Breast epithelium (tissue), 4 donors: ENCODE results near the gene GRIA4. TPM values are rescaled to one million over a fixed set of nuclear protein-coding genes. Genes with fewer than 3 reads are reported as not detected.

Experiments used
- DNase-seq, 2 donors: peaks; one replicate each; pipeline ENCODE4 v3.0.0-alpha.2; 2019; ENCODE audit warnings: low spot score in 2 of 2
- H3K27ac ChIP-seq, 2 donors: fragments of 200-600 bp; sonication (generic) in 1 of 2; one replicate each; pipeline ENCODE4 v1.5.1; 2016 to 2019; ENCODE audit warnings: mild to moderate bottlenecking in 1 of 2
- H3K27me3 ChIP-seq, 2 donors: fragments of 200-600 bp; sonication (generic) in 1 of 2; one replicate each; pipeline versions ENCODE4 v1.5.1 to v1.6.0; 2017 to 2019; ENCODE audit warnings: control low read depth in 1 of 2, mild to moderate bottlenecking in 1 of 2
- H3K36me3 ChIP-seq: fragments of 200-600 bp; one replicate; pipeline ENCODE4 v1.5.1; 2019
- H3K4me1 ChIP-seq, 2 donors: fragments of 200-600 bp; sonication (generic); one replicate each; pipeline ENCODE4 v1.5.1; 2016 to 2019; ENCODE audit warnings: control low read depth in 1 of 2
- H3K4me3 ChIP-seq, 3 donors: fragments of 200-600 bp; sonication (generic); 1 replicate in 2 of 3; 2 replicates in 1 of 3; pipeline ENCODE4 v1.5.1; 2016 to 2019; ENCODE audit warnings: mild to moderate bottlenecking in 3 of 3, moderate library complexity in 2 of 3
- H3K9me3 ChIP-seq, 2 donors: fragments of 200-600 bp; sonication (generic) in 1 of 2; one replicate each; pipeline ENCODE4 v1.5.1; 2016 to 2019; ENCODE audit warnings: control low read depth in 1 of 2
- POLR2A ChIP-seq: fragments of 450-650 bp; IDR thresholded peaks from one replicate; pipeline ENCODE4 v1.6.1; 2016; ENCODE audit warnings: antibody characterized with exemption, mild to moderate bottlenecking, moderate library complexity
- POLR2AphosphoS5 ChIP-seq, 3 donors: sonication (generic); formaldehyde crosslinking; IDR thresholded peaks; one replicate each; pipeline ENCODE4 v1.6.1; 2017; ENCODE audit warnings: antibody characterized with exemption in 3 of 3
- intact Hi-C: fragments of 100-400 bp; cut with DNase I; formaldehyde crosslinking; loops from one replicate; pipeline ENCODE4 v1.15.1; 2023; ENCODE audit warnings: low total_unique reads
- total RNA-seq, 3 donors: library from RNA; depleted of rRNA; stranded (reverse); fragments of >200 nt; gene quantifications; one replicate each; pipeline ENCODE4 v1.1.0, GENCODE V29; 2016
- TF ChIP-seq, protein P1 (sequence below), 3 donors: fragments of 450-650 bp; IDR thresholded peaks; one replicate each; pipeline ENCODE4 v1.5.1; 2016 to 2017; ENCODE audit warnings: antibody characterized with exemption in 3 of 3, mild to moderate bottlenecking in 3 of 3, moderate library complexity in 3 of 3

GRIA4 gene
- 10 to 100 TPM in 2 of 3 donors, not detected in 1; 14.1 to 27.7 TPM for total RNA-seq

DNA sequence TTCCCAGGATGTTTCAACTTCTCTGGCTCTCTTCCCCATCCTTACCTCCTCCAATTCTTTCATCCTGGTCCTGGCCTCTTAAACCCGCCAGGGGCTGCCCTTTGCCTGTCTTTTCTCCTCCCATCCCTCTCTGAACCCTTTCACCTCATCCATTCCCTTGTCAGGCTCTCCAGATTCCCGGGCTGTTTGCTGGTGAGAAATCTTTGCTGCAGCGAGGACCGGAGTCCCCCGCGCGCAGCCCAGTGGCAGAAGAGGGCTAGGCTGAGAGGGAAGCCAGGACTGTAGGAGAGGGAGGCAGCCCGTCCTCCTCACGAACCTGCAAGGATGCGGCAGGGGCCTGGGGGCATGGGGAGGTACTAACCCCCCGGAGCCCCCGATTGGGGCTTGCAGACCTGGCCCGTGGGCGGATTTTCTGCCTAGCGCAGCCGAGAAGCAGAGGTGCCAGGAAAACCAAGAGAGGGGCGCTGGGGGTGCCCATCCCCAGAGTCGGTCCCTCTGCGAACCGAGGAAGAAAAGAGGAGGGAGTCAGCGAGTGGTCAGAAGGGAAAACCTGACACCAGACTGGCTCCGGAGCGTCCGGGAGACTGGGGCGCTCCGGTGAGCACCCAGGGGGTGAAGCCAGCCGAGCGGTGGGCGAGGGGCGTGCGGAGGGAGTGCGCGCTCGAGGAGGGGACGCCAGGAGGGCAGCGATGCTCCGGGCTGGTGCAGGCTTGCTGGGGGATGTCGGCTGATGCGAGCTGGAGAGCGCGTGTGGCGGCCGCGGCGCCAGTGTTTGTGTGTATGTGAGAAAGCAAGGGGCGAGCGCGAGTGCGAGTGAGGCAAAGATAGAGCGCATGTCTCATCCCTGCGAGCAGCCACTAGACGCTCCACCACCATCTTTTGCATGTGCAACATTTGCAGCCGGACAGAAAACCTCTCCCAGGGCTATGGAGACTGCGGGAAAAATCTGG is at the start of gene GRIA4:
TSS of gene GRIA4 (plus strand) at position 242 of the 950 bp plus-strand sequence. CDS start 925 bp downstream, outside the sequence.
- Histone ChIP-seq H3K4me1 (no peaks in the 10 kb centered on the region), H3K9me3 (no peaks in the 10 kb centered on the region), H3K4me3 (peak within 1 kb of the TSS; percentile 27 to 69 (median 58)), H3K27me3 (peaks cover 0 to 35% of the 10 kb centered on the region in 2 donors), H3K36me3 (no peaks in the 10 kb centered on the region), H3K27ac (peak within 1 kb of the TSS; percentile 76 to 84)
- peak in 1 of 2 donors; percentile 43 for DNase-seq
- TF ChIP-seq POLR2A (no peak), POLR2AphosphoS5 (IDR thresholded peaks at IDR 0.05) (no peak)
- TF ChIP-seq, protein P1, sequence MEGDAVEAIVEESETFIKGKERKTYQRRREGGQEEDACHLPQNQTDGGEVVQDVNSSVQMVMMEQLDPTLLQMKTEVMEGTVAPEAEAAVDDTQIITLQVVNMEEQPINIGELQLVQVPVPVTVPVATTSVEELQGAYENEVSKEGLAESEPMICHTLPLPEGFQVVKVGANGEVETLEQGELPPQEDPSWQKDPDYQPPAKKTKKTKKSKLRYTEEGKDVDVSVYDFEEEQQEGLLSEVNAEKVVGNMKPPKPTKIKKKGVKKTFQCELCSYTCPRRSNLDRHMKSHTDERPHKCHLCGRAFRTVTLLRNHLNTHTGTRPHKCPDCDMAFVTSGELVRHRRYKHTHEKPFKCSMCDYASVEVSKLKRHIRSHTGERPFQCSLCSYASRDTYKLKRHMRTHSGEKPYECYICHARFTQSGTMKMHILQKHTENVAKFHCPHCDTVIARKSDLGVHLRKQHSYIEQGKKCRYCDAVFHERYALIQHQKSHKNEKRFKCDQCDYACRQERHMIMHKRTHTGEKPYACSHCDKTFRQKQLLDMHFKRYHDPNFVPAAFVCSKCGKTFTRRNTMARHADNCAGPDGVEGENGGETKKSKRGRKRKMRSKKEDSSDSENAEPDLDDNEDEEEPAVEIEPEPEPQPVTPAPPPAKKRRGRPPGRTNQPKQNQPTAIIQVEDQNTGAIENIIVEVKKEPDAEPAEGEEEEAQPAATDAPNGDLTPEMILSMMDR (IDR thresholded peaks at IDR 0.05): no peak
- intact Hi-C loops: no loop called here

DNA sequence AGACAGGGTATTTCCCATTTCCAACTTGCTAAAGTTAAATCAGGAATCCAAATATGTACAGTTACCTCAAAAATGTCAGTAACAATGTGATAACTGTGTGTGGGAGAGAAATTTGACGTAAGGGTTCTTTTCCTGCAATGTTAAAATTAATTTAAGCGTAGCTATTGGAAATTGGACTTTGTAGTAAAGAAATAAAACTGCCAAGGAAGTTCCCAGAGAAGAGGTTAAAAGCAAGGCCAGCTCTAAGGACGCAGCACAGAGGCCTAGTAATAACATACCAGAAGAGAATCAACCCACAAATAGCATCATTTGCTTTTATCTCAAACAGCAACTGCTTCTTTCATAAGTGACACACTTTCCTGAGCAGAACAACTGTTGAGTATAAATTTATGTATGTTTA is 36.8 kb upstream of the GRIA4 start:
- Histone ChIP-seq H3K27me3 (no peaks in the 10 kb centered on the region), H3K4me1 (no peaks in the 10 kb centered on the region), H3K4me3 (no peak overlapping the region), H3K9me3 (no peaks in the 10 kb centered on the region), H3K36me3 (no peaks in the 10 kb centered on the region), H3K27ac (no peak overlapping the region)
- no peak for DNase-seq
- TF ChIP-seq POLR2AphosphoS5 (IDR thresholded peaks at IDR 0.05): no peak
- TF ChIP-seq, protein P1 (IDR thresholded peaks at IDR 0.05): no peak
- no peak for TF ChIP-seq POLR2A
- intact Hi-C loops: no loop called here

DNA sequence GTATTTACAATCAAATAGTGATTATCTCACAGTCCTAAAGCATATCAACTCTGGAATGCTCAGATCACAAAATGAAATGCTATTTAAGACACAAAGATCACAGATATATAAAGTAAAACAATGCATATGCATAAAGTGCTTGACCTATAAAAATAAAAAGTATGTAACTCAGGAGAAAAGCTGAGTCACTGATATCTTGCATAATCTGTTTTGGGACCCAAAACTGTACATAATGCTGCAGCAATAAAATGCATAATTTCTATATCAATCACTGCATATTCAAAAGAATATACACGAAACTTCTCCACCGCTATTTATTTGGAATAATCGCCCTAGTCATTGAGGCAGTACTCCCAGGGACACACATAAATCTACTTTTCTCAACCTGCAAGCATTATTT is 34.9 kb upstream of the GRIA4 start:
- no peaks in the 10 kb centered on the region for H3K9me3 ChIP-seq
- TF ChIP-seq, protein P1 (IDR thresholded peaks at IDR 0.05): no peak
- no peak for TF ChIP-seq POLR2A
- no peak for TF ChIP-seq POLR2AphosphoS5 (IDR thresholded peaks at IDR 0.05)
- no peak for DNase-seq
- no peaks in the 10 kb centered on the region for H3K27me3 ChIP-seq
- no peak overlapping the region for H3K27ac ChIP-seq
- intact Hi-C loops: no loop called here
- H3K4me3 ChIP-seq: no peak overlapping the region
- no peaks in the 10 kb centered on the region for H3K4me1 ChIP-seq
- no peaks in the 10 kb centered on the region for H3K36me3 ChIP-seq

DNA sequence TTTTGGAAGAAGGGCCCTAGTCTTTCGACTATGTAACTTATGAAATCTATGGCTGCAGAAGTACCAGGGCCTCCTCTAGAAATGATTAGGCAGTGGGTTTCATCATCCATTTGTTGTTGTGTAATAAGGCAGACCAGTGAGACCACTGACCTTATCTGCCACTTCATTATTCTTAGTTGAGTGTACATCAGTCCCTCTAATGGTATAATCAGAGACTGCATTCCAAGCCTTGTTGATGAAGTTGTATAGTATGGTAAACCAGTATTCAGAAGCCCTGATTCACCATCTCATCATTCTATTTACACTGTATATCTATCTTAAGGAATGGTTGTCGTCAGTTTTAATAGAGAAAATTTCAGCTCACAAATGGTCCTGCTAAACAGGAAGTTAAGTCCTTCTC is 32.2 kb upstream of the GRIA4 start:
- intact Hi-C loops: no loop called here
- no peak for DNase-seq
- Histone ChIP-seq H3K4me3 (no peak overlapping the region), H3K36me3 (no peaks in the 10 kb centered on the region), H3K4me1 (no peaks in the 10 kb centered on the region), H3K27ac (no peak overlapping the region), H3K27me3 (no peaks in the 10 kb centered on the region), H3K9me3 (no peaks in the 10 kb centered on the region)
- TF ChIP-seq POLR2A (no peak), POLR2AphosphoS5 (IDR thresholded peaks at IDR 0.05) (no peak)
- TF ChIP-seq, protein P1 (IDR thresholded peaks at IDR 0.05): no peak

DNA sequence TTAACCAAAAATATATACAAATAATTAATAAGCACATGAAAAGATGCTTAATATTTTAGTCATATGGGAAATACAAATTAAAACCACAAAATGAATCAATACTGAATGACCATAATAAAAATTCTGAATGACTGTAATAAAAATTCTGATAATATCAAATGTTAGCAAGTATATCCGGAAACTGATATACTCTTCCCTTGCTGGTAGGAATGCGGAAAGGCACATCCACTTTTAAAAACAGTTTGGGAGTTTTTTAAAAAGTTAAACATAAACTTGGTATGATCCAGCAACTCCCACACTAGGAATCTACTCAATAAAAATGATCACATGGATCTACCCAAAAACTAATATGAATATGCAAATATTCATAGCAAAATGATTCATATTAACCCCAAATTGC is 30.8 kb upstream of the GRIA4 start:
- H3K9me3 ChIP-seq: no peaks in the 10 kb centered on the region
- intact Hi-C loops: no loop called here
- no peaks in the 10 kb centered on the region for H3K36me3 ChIP-seq
- no peak overlapping the region for H3K4me3 ChIP-seq
- no peak overlapping the region for H3K27ac ChIP-seq
- no peaks in the 10 kb centered on the region for H3K27me3 ChIP-seq
- TF ChIP-seq POLR2A (no peak), POLR2AphosphoS5 (IDR thresholded peaks at IDR 0.05) (no peak)
- TF ChIP-seq, protein P1 (IDR thresholded peaks at IDR 0.05): no peak
- no peaks in the 10 kb centered on the region for H3K4me1 ChIP-seq
- DNase-seq: no peak
